LNCaP clone FGC (cell line): ENCODE measurements around the gene PPDPF.

Experiments used
- DNase-seq: peaks from one replicate; pipeline ENCODE4 v3.0.0-alpha.2; 2011; ENCODE audit warnings: low read depth
- H3K4me3 ChIP-seq: 2 replicates; pipeline ENCODE4 v1.5.1; 2011; ENCODE audit warnings: mild to moderate bottlenecking, low read depth, low read length, control low read depth
- TF ChIP-seq, protein P1 (sequence below): IDR thresholded peaks from 2 replicates; pipeline ENCODE4 v1.5.1; 2012; ENCODE audit warnings: mild to moderate bottlenecking; ENCODE audit not compliant: control insufficient read depth, insufficient read depth; ENCODE audit errors: extremely low read depth

Gene PPDPF

DNA sequence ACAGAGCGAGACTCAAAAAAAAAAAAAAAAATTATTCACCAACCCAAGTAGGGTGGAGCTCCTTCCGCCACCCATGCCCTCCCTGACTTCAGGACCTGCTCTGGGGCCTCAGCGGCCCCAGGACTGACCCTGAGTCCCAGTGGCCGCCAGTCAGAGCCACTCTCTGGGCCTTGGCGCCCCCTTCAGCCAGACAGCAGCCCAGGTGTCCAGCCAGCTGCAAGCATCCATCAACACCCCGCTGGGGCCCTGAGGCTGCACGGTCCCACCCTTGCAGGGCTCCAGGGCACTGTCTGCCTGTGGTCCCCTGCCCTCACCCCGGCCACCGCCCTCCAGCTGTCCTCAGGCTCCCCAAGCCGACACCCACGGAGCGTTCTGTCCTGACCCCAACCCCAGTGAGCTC is 36.7 kb upstream of the PPDPF start:
- DNase-seq, result no peak
- H3K4me3 ChIP-seq, result no peak overlapping the region
- TF ChIP-seq, protein P1, sequence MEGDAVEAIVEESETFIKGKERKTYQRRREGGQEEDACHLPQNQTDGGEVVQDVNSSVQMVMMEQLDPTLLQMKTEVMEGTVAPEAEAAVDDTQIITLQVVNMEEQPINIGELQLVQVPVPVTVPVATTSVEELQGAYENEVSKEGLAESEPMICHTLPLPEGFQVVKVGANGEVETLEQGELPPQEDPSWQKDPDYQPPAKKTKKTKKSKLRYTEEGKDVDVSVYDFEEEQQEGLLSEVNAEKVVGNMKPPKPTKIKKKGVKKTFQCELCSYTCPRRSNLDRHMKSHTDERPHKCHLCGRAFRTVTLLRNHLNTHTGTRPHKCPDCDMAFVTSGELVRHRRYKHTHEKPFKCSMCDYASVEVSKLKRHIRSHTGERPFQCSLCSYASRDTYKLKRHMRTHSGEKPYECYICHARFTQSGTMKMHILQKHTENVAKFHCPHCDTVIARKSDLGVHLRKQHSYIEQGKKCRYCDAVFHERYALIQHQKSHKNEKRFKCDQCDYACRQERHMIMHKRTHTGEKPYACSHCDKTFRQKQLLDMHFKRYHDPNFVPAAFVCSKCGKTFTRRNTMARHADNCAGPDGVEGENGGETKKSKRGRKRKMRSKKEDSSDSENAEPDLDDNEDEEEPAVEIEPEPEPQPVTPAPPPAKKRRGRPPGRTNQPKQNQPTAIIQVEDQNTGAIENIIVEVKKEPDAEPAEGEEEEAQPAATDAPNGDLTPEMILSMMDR, result no peak

DNA sequence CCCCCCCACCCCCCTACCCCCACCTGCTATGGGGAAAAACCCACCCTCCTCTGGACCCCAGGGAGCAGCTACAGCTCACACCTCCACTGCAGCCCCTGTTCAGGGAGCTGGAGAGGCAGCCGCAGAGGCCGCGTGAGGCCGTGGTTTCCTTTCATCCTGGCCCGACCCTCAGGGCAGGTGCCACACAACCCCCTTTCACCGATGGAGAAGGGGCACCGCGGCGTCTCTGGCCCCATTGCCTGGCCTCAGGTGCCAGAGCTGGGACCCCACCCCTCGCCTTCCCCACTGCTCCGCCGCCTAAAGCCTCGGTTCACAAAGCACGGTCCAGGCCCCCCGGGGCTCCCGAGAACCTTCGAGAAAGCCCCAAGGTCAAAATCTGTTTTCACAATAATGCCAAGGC is 36.3 kb upstream of the PPDPF start:
- no peak for DNase-seq
- TF ChIP-seq, protein P1, result no peak
- H3K4me3 ChIP-seq, result no peak overlapping the region

DNA sequence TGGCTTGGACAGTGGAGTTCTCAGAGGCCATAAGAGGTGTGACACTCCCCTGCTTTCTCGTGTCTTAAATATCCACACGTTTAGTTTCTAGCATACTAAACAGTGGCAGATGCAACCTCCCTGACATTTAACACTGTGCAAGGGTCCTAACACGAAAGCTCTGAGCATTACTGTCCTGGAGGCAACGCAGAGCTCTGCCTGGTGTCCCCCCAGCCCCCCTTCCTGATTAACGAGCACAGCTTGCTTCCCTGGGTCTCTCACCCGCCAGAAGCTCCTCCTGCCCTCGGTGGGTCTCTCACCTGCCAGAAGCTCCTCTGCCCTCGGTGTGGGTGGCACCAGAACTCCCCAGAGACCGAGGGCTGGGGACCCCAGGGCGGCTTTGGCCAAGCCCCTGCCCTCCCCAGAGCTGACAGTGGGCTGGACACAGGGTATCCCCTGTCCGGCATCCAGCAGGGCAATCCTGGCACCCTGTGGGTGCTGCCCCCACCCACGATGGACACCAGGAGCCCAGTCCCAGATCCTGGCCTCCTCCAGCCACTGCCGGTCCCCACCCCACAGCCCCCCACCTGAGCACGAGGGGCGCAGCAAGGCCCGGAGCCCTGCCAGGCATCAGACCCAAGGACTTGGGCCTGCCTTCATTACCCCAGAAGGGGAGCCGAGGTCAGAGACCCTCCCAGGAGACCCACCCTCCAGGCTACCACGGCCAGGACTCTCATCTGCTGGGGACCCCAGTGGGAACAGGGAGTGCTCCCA is 35.7 kb upstream of the PPDPF start:
- H3K4me3 ChIP-seq, result no peak overlapping the region
- TF ChIP-seq, protein P1, result no peak
- DNase-seq, result no peak

DNA sequence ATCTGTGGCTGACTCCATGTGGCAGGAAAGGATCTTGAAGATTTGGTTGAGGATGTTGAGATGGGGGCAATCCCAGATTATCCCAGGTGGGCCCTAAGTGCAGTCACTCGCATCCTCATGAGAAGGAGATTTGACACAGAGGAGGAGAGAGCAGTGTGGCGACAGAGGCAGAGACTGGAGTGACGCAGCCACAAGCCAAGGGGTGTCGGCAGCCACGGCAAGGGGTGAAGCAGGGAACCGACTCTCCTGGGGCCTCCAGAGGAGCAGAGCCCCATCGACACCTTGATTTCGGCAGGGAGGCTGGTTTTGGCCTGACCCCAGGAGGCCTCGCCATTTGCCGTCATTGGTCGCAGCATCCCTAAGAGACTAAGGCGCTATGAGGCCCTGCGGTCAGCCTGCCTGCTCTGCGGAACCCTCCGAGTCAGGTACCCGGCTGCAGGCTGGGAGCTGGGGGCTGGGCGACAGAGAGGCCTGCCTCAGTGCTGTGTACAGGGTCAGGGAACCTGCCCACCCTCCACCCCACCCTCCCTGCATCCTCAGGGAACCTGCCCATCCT is 34.2 kb upstream of the PPDPF start:
- DNase-seq, result no peak
- TF ChIP-seq, protein P1, result no peak
- H3K4me3 ChIP-seq, result no peak overlapping the region

DNA sequence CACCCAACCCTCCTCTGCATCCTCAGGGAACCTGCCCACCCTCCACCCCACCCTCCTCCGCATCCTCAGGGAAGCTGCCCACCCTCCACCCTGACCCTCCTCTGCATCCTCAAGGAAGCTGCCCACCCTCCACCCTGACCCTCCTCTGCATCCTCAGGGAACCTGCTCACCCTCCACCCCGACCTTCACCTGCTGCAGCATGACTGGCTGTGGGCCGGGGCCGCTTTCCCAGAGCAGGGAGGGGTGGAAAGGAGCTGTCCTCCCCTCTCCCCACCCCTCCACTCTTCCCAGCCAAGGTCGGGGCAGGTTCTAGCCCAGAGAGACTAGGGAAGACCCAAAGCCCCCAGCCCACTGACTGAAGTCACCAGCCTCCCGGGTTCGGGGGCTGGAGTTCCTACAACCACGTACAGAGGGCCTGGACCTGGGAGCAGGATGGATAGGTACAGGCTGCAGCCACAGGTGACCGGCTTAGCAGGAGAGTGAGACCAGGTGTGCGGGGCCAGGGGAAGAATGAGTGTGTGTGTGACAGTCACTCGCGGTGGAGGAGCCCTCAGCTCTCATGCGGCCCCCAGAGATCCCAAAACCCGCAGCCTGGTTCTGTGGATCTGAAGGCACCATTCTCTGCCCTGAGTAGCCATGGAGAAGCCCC is 33.3 kb upstream of the PPDPF start:
- no peak overlapping the region for H3K4me3 ChIP-seq
- no peak for DNase-seq
- TF ChIP-seq, protein P1, result no peak

DNA sequence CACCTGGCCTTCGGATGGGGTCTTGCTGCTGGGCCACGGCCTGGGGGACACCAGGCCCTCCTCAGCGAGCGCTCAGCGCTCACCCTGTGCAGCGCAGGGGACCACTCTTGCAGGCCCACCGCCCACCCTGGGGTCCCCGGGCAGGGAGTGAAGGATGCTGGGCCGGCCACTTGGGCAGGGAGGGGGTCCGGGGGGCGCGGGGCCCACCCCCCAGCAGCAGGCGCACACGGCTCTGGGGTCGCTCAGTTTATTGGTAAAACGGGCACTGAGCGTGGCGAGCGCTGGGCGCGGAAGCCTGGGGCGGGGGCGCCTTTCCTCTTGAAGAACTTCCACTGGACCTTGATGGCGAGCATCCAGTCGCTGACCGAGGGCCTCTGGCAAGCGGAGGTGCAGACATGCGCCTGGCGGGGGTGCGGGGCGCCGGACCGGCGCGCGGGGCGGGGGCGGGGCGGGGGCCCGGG is 32.8 kb upstream of the PPDPF start:
- TF ChIP-seq, protein P1, result no peak
- H3K4me3 ChIP-seq, result no peak overlapping the region
- no peak for DNase-seq
